H9 (cell line): Measurements from ENCODE around the gene SMARCAL1. TPM values are rescaled to one million over a fixed set of nuclear protein-coding genes. Genes with fewer than 3 reads are reported as not detected.

Source experiments
- DNase-seq: peaks from one replicate; pipeline ENCODE4 v3.0.0-alpha.2; 2017
- H2AFZ ChIP-seq: one replicate; pipeline ENCODE4 v1.6.1; 2013; ENCODE audit warnings: mild to moderate bottlenecking, low read length, control low read depth, moderate library complexity
- H2AK5ac ChIP-seq: 2 replicates; pipeline ENCODE4 v1.6.1; 2013; ENCODE audit warnings: low read length, control low read depth, mixed read lengths; ENCODE audit not compliant: insufficient read length
- H2BK120ac ChIP-seq: one replicate; pipeline ENCODE4 v1.6.1; 2013; ENCODE audit warnings: low read depth, mild to moderate bottlenecking, low read length, control low read depth, inconsistent platforms; ENCODE audit not compliant: poor library complexity, severe bottlenecking
- H2BK12ac ChIP-seq: 2 replicates; pipeline ENCODE4 v1.6.1; 2013; ENCODE audit warnings: low read length, control low read depth, mixed read lengths, low read depth; ENCODE audit not compliant: insufficient read length
- H2BK15ac ChIP-seq: 2 replicates; pipeline ENCODE4 v1.6.1; 2013; ENCODE audit warnings: low read depth, low read length, control low read depth
- H2BK20ac ChIP-seq: one replicate; pipeline ENCODE4 v1.6.1; 2013; ENCODE audit warnings: low read depth, mild to moderate bottlenecking, low read length, control low read depth, inconsistent platforms; ENCODE audit not compliant: poor library complexity, severe bottlenecking
- H2BK5ac ChIP-seq: 2 replicates; pipeline ENCODE4 v1.6.1; 2013; ENCODE audit warnings: low read length, control low read depth, mixed read lengths; ENCODE audit not compliant: insufficient read length
- H3K14ac ChIP-seq: 2 replicates; pipeline ENCODE4 v1.6.1; 2013; ENCODE audit warnings: low read length, control low read depth; ENCODE audit not compliant: insufficient read depth
- H3K18ac ChIP-seq: 2 replicates; pipeline ENCODE4 v1.6.1; 2013; ENCODE audit warnings: low read depth, mild to moderate bottlenecking, mixed read lengths, low read length, control low read depth; ENCODE audit not compliant: insufficient read length
- H3K23ac ChIP-seq: 2 replicates; pipeline ENCODE4 v1.6.1; 2013; ENCODE audit warnings: low read length, control low read depth, mixed read lengths, low read depth; ENCODE audit not compliant: insufficient read length
- H3K23me2 ChIP-seq: 2 replicates; pipeline ENCODE4 v1.6.1; 2013; ENCODE audit warnings: low read depth, mild to moderate bottlenecking, mixed read lengths, low read length, control low read depth; ENCODE audit not compliant: insufficient read length, poor library complexity, severe bottlenecking
- H3K27ac ChIP-seq: 2 replicates; pipeline ENCODE4 v1.5.1; 2013; ENCODE audit warnings: low read length, control low read depth, mixed read lengths, low read depth; ENCODE audit not compliant: insufficient read length
- H3K27me3 ChIP-seq: 2 replicates; pipeline ENCODE4 v1.6.1; 2013; ENCODE audit warnings: low read length, control low read depth, inconsistent platforms; ENCODE audit not compliant: insufficient read depth
- H3K4ac ChIP-seq: 2 replicates; pipeline ENCODE4 v1.6.1; 2013; ENCODE audit warnings: low read depth, mild to moderate bottlenecking, control low read depth, inconsistent platforms, low read length, moderate library complexity
- H3K4me1 ChIP-seq: 2 replicates; pipeline ENCODE4 v1.6.1; 2013; ENCODE audit warnings: low read length, control low read depth, inconsistent platforms; ENCODE audit not compliant: insufficient read depth
- H3K4me2 ChIP-seq: 2 replicates; pipeline ENCODE4 v1.6.1; 2013; ENCODE audit warnings: low read length, control low read depth, mixed read lengths; ENCODE audit not compliant: insufficient read length, insufficient read depth
- H3K56ac ChIP-seq: 2 replicates; pipeline ENCODE4 v1.6.1; 2013; ENCODE audit warnings: low read depth, mild to moderate bottlenecking, mixed read lengths, low read length, control low read depth; ENCODE audit not compliant: insufficient read length
- H3K79me1 ChIP-seq: 2 replicates; pipeline ENCODE4 v1.6.1; 2013; ENCODE audit warnings: low read depth, mild to moderate bottlenecking, moderate library complexity, low read length, control low read depth, inconsistent platforms; ENCODE audit not compliant: insufficient read depth, poor library complexity, severe bottlenecking
- H3K79me2 ChIP-seq: 2 replicates; pipeline ENCODE4 v1.6.1; 2013; ENCODE audit warnings: low read length, control low read depth, inconsistent platforms; ENCODE audit not compliant: insufficient read depth
- H3K9ac ChIP-seq: 2 replicates; pipeline ENCODE4 v1.6.1; 2013; ENCODE audit warnings: low read length, control low read depth, mixed read lengths; ENCODE audit not compliant: insufficient read length; ENCODE audit errors: extremely low read depth
- H3K9me3 ChIP-seq: one replicate; pipeline ENCODE4 v1.6.1; 2013; ENCODE audit warnings: low read depth, low read length, inconsistent platforms; ENCODE audit not compliant: control insufficient read depth
- H3T11ph ChIP-seq: one replicate; pipeline ENCODE4 v1.6.1; 2013; ENCODE audit warnings: mild to moderate bottlenecking, low read length, control low read depth, inconsistent platforms
- H4K20me1 ChIP-seq: one replicate; pipeline ENCODE4 v1.6.1; 2013; ENCODE audit not compliant: control insufficient read depth, insufficient read length, insufficient read depth
- H4K5ac ChIP-seq: 2 replicates; pipeline ENCODE4 v1.6.1; 2013; ENCODE audit warnings: low read depth, mild to moderate bottlenecking, mixed read lengths, low read length, control low read depth; ENCODE audit not compliant: insufficient read length
- H4K8ac ChIP-seq: replicated peaks from 2 replicates; pipeline ENCODE4 v1.6.1; 2013; ENCODE audit warnings: low read length, control low read depth, mixed read lengths, low read depth; ENCODE audit not compliant: insufficient read length
- H4K91ac ChIP-seq: 2 replicates; pipeline ENCODE4 v1.6.1; 2013; ENCODE audit warnings: low read depth, mild to moderate bottlenecking, moderate library complexity, mixed read lengths, low read length, control low read depth; ENCODE audit not compliant: insufficient read length
- H3K27ac Mint-ChIP-seq, 3 experiments: 2 replicates in 2 of 3; 3 replicates in 1 of 3; pipeline ENCODE4 v1.8.0; 2020 to 2021; ENCODE audit warnings: mixed read lengths in 3 of 3, mild to moderate bottlenecking in 1 of 3, moderate library complexity in 1 of 3
- H3K27me3 Mint-ChIP-seq: 2 replicates; pipeline ENCODE4 v1.8.0; 2021; ENCODE audit warnings: low read depth, mild to moderate bottlenecking, moderate library complexity, mixed read lengths
- H3K36me3 Mint-ChIP-seq, 3 experiments: 2 replicates in 2 of 3; 3 replicates in 1 of 3; pipeline ENCODE4 v1.8.0; 2020 to 2021; ENCODE audit warnings: low read depth in 3 of 3, mixed read lengths in 3 of 3; ENCODE audit not compliant: insufficient read depth in 1 of 3
- H3K4me1 Mint-ChIP-seq, 2 experiments: 2 replicates each; pipeline ENCODE4 v1.8.0; 2020; ENCODE audit warnings: mixed read lengths in 2 of 2
- H3K4me3 Mint-ChIP-seq, 2 experiments: 2 replicates in 1 of 2; 3 replicates in 1 of 2; pipeline ENCODE4 v1.8.0; 2020 to 2021; ENCODE audit warnings: mild to moderate bottlenecking in 2 of 2, mixed read lengths in 2 of 2, moderate library complexity in 1 of 2
- H3K9me3 Mint-ChIP-seq, 2 experiments: 2 replicates in 1 of 2; 3 replicates in 1 of 2; pipeline ENCODE4 v1.8.0; 2020; ENCODE audit warnings: mild to moderate bottlenecking in 2 of 2, mixed read lengths in 2 of 2, moderate library complexity in 1 of 2
- WGBS: extraction: QIAGEN DNeasy Blood & Tissue Kit; methylation state at CpG from one replicate; pipeline ENCODE4 v1.1.7; 2013; ENCODE audit warnings: missing lambda C conversion rate, low lambda C conversion rate, mixed read lengths; ENCODE audit not compliant: insufficient read length; ENCODE audit errors: extremely low coverage; 5-methylcytosine and 5-hydroxymethylcytosine counted together
- total RNA-seq: library from RNA; stranded (reverse); gene quantifications from 2 replicates; pipeline ENCODE4 v1.2.1, GENCODE V29; 2021
- TF ChIP-seq, protein P1 (sequence below): fragments of 200-600 bp; sonication (generic); conservative IDR thresholded peaks from 3 replicates; pipeline ENCODE4 v1.8.0; 2021; ENCODE audit warnings: antibody characterized with exemption, mild to moderate bottlenecking

The SMARCAL1 gene
- total RNA-seq, 1 experiment from 2014 or later = 16.5 TPM

DNA sequence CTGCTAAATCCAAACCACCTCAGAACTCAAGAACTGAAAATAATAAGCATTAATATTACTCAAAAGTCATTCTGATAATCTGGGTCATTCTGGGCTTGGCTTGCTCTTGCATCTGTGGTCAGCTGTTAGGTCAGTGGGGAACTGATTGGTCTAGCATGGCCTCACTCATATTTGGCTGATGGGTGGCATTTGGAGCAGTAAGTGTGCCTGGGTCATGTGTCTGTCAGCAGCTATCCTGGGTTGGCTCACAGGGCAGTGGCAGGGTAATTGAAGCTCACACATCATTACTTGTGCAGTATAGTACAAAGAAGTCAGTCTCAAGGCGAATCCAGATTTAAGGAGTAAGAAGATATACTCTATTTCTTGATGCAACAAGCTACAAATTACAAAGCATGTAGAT, 95.9 kb downstream of the SMARCAL1 start:
- Histone ChIP-seq H3K56ac (no peak overlapping the region), H3K4ac (no peak overlapping the region), H4K20me1 (no peaks in the 10 kb centered on the region), H2BK12ac (no peak overlapping the region), H3K9me3 (no peaks in the 10 kb centered on the region), H3K9ac (no peak overlapping the region), H2BK120ac (no peak overlapping the region), H3T11ph (no peak overlapping the region), H3K4me1 (no peaks in the 10 kb centered on the region), H3K23me2 (no peaks in the 10 kb centered on the region), H2AK5ac (no peak overlapping the region), H3K18ac (no peak overlapping the region), H4K5ac (no peak overlapping the region), H3K4me2 (no peak overlapping the region), H3K14ac (no peak overlapping the region), H2BK20ac (no peak overlapping the region), H3K23ac (no peak overlapping the region), H3K27ac (no peak overlapping the region), H3K27me3 (no peaks in the 10 kb centered on the region), H2AFZ (no peak overlapping the region), H3K79me2 (no peaks in the 10 kb centered on the region), H2BK15ac (no peak overlapping the region), H4K8ac (no peak overlapping the region), H2BK5ac (no peak overlapping the region), H4K91ac (no peak overlapping the region), H3K79me1 (no peaks in the 10 kb centered on the region)
- peaks cover 2% of the 10 kb centered on the region for H3K27me3 Mint-ChIP-seq
- peaks cover 37 to 47% (median 41%) of the 10 kb centered on the region in 3 experiments for H3K36me3 Mint-ChIP-seq
- H3K4me3 Mint-ChIP-seq = no peak overlapping the region
- H3K4me1 Mint-ChIP-seq = peaks cover 7 to 8% of the 10 kb centered on the region in 2 experiments; a peak in 2 of 4 replicates
- DNase-seq = no peak
- TF ChIP-seq, protein P1, sequence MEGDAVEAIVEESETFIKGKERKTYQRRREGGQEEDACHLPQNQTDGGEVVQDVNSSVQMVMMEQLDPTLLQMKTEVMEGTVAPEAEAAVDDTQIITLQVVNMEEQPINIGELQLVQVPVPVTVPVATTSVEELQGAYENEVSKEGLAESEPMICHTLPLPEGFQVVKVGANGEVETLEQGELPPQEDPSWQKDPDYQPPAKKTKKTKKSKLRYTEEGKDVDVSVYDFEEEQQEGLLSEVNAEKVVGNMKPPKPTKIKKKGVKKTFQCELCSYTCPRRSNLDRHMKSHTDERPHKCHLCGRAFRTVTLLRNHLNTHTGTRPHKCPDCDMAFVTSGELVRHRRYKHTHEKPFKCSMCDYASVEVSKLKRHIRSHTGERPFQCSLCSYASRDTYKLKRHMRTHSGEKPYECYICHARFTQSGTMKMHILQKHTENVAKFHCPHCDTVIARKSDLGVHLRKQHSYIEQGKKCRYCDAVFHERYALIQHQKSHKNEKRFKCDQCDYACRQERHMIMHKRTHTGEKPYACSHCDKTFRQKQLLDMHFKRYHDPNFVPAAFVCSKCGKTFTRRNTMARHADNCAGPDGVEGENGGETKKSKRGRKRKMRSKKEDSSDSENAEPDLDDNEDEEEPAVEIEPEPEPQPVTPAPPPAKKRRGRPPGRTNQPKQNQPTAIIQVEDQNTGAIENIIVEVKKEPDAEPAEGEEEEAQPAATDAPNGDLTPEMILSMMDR = no peak
- peak overlapping the region in 1 of 3 experiments; percentile 16; a peak in 1 of 7 replicates for H3K27ac Mint-ChIP-seq
- no CpG with 5 or more reads among the region's 1 CpG for WGBS
- no peaks in the 10 kb centered on the region for H3K9me3 Mint-ChIP-seq
